Loucy (cell line): ENCODE results near the gene CUL9.

Experiments
- EZH2phosphoT487 ChIP-seq: fragments of 200-600 bp; IDR thresholded peaks from 2 replicates; pipeline ENCODE4 v1.6.1; 2018; ENCODE audit warnings: antibody characterized with exemption, mild to moderate bottlenecking, moderate library complexity, borderline replicate concordance
- TF ChIP-seq, protein P1 (sequence below): fragments of 200-600 bp; sonication (generic); conservative IDR thresholded peaks from 2 replicates; pipeline ENCODE4 v1.5.1; 2014; ENCODE audit warnings: mild to moderate bottlenecking, antibody characterized with exemption, low read length

DNA sequence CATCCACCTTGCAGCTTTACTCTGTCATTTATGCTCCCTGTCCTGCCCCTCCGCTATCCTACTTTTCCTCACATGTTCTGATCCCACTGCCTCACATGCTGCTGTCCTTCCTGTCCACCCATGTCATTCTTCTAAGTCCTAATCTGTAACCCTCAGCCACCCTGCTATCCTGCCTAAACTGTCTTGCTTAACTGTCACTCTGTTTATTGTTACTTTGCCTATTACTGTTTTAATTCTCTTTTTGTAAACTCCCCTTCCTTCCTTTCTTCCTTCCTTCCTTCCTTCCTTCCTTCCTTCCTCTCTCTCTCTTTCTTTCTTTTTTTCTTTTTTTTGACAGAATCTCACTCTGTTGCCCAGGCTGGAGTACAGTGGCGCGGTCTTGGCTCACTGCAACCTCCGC is 1.4 kb downstream of the CUL9 start:
- TF ChIP-seq, protein P1, sequence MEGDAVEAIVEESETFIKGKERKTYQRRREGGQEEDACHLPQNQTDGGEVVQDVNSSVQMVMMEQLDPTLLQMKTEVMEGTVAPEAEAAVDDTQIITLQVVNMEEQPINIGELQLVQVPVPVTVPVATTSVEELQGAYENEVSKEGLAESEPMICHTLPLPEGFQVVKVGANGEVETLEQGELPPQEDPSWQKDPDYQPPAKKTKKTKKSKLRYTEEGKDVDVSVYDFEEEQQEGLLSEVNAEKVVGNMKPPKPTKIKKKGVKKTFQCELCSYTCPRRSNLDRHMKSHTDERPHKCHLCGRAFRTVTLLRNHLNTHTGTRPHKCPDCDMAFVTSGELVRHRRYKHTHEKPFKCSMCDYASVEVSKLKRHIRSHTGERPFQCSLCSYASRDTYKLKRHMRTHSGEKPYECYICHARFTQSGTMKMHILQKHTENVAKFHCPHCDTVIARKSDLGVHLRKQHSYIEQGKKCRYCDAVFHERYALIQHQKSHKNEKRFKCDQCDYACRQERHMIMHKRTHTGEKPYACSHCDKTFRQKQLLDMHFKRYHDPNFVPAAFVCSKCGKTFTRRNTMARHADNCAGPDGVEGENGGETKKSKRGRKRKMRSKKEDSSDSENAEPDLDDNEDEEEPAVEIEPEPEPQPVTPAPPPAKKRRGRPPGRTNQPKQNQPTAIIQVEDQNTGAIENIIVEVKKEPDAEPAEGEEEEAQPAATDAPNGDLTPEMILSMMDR: no peak
- no peak for TF ChIP-seq EZH2phosphoT487
